ENCODE measurements around the gene HOXA4. TPM values are rescaled to one million over a fixed set of nuclear protein-coding genes. Genes with fewer than 3 reads are reported as not detected.

HOXA4 gene
- total RNA-seq, 2 donors from 2014 or later: 0.59 to 1.2 TPM

DNA sequence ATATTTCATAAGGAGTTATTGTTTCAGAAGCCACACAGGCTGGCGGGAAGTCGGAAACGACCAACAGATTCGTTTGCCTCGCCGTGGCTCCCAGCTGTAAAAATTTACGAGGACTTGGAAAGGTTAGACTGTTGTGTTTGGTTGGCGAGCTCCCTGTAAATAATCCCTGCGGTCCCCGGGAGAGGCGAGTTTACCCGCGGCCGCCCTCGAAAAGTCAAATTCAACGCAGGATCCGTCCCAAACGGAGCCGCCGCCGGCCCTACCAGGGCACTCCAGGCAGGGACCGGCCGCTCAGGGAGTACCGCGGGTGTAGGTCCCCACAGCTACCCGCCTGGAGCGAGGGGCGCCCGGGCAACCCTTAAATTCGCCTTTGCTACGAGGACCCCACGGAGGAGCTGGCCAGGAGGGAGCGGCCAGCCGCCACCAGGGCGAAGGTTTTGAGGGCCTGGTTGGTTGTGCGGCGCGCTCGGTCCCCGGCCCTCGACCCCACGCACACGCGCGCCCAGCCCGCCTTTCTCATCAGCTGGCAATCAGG lies 35.5 kb upstream of the HOXA4 start:
- Histone ChIP-seq H3K4me1 (peaks cover 0 to 48% of the 10 kb centered on the region in 2 donors), H3K9me3 (no peaks in the 10 kb centered on the region), H3K27ac (no peak overlapping the region), H3K27me3 (peaks cover 69 to 88% of the 10 kb centered on the region in 2 donors), H3K4me3 (no peak overlapping the region), H3K36me3 (no peaks in the 10 kb centered on the region)
- DNase-seq (ENCODE audit: low spot score): no peak
- no peak for TF ChIP-seq CTCF (IDR thresholded peaks at IDR 0.05)

GRCh38 chr7:27165089-27165995 lies 34.8 kb upstream of the HOXA4 start, which contains the start of gene HOXA9:
HOXA9 (minus strand) TSS chr7:27165537; CDS start chr7:27165457, 80 bp downstream.
- DNase-seq (ENCODE audit: low spot score): no peak
- Histone ChIP-seq H3K4me1 (peaks cover 0 to 56% of the 10 kb centered on the region in 2 donors), H3K4me3 (peak within 1 kb of the TSS in 1 of 2 donors; percentile 26), H3K9me3 (no peaks in the 10 kb centered on the region), H3K36me3 (no peaks in the 10 kb centered on the region), H3K27ac (no peak within 1 kb of the TSS), H3K27me3 (peaks cover 65 to 90% of the 10 kb centered on the region in 2 donors)
- TF ChIP-seq CTCF (IDR thresholded peaks at IDR 0.05): no peak

DNA sequence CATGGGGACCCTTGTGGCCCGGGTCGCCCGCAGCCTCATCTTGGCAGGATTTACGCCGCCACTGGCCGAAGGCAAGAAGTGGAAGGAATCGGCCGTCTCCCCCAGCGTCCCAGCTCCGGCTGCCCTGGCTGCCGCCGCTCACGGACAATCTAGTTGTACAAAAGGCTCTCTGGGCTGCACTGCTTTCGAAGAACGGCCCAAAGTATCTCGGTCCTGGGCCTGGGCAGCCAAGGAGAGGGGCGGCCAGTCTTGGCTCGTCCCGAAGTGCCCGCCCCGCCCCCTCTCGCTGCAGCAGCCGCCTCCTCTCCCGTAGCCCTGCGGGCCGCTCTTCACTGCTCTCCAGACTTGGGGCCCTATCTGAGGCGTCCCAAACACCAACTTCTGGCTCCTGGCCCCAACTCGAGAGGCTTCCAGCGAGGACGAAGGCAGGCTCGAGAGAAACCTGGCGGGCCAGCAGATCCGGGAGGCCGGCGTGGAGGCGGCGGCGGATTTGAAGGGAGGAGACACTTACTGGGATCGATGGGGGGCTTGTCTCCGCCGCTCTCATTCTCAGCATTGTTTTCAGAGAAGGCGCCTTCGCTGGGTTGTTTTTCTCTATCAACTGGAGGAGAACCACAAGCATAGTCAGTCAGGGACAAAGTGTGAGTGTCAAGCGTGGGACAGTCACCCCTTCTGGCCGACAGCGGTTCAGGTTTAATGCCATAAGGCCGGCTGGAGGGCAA lies 34.0 kb upstream of the HOXA4 start:
- TF ChIP-seq CTCF (IDR thresholded peaks at IDR 0.05): no peak
- peak overlapping the region in 1 of 2 donors; percentile 26 for H3K4me3 ChIP-seq
- H3K36me3 ChIP-seq: no peaks in the 10 kb centered on the region
- H3K9me3 ChIP-seq: no peaks in the 10 kb centered on the region
- H3K27me3 ChIP-seq: peaks cover 62 to 88% of the 10 kb centered on the region in 2 donors
- no peak overlapping the region for H3K27ac ChIP-seq
- DNase-seq (ENCODE audit: low spot score): no peak
- peaks cover 0 to 53% of the 10 kb centered on the region in 2 donors for H3K4me1 ChIP-seq

DNA sequence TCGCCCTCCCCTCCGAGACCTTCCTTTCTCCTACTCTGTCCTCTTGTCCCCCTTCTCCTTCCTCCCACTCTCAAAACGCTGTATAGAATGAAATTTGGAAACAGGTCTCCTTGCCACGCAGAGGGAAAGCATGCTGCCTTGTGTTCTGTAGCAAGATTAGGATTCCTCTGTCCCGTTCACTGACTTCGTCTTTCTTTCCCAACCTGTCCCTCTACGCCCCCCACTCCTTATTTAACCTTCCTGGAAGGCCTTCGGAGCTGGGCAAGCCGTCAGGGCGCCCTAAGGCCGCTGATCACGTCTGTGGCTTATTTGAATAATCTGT lies 33.4 kb upstream of the HOXA4 start:
- no peak for DNase-seq (ENCODE audit: low spot score)
- Histone ChIP-seq H3K9me3 (no peaks in the 10 kb centered on the region), H3K27me3 (peaks cover 61 to 88% of the 10 kb centered on the region in 2 donors), H3K4me1 (peaks cover 0 to 50% of the 10 kb centered on the region in 2 donors), H3K4me3 (peak overlapping the region in 1 of 2 donors; percentile 11), H3K27ac (no peak overlapping the region), H3K36me3 (no peaks in the 10 kb centered on the region)
- TF ChIP-seq CTCF (IDR thresholded peaks at IDR 0.05): no peak

DNA sequence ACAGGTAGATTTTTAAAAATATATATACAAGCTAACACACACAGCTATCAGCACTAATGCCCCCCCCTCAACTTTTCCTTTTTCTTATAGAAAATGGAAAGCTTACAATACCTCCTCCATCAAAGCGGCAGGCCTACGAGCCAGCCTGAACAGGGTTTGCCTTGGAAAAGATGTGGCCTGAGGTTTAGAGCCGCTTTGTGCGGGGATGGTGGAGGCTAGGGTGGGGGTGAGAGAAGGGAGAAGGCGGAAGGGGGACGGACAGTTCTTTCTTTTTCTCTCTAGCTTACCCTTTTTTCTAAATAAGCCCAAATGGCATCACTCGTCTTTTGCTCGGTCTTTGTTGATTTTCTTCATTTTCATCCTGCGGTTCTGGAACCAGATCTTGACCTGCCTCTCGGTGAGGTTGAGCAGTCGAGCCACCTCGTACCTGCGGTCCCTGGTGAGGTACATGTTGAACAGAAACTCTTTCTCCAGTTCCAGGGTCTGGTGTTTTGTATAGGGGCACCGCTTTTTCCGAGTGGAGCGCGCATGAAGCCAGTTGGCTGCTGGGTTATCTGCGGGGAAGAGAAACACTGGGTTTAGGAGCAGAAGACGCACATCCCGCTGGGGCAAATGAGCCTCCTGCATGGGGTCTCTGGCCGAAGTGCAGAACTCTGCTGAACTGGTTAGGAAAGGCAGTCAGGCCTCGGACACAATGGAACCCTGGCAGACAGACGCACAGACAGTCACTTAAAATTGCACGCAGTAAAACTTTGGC lies 32.9 kb upstream of the HOXA4 start:
- Histone ChIP-seq H3K27ac (no peak overlapping the region), H3K9me3 (no peaks in the 10 kb centered on the region), H3K4me1 (peaks cover 0 to 53% of the 10 kb centered on the region in 2 donors), H3K36me3 (no peaks in the 10 kb centered on the region), H3K27me3 (peaks cover 60 to 88% of the 10 kb centered on the region in 2 donors), H3K4me3 (no peak overlapping the region)
- DNase-seq (ENCODE audit: low spot score): no peak
- no peak for TF ChIP-seq CTCF (IDR thresholded peaks at IDR 0.05)
